GM12878 (cell line): ENCODE results near the gene CHCHD3. TPM values are rescaled to one million over a fixed set of nuclear protein-coding genes. Genes with fewer than 3 reads are reported as not detected.

Source experiments
- ATAC-seq: fragments of 200-7000 bp; cut with Tn5 transposase; 3 replicates; pipeline ENCODE4 v1.9.1; 2020; ENCODE audit warnings: mild to moderate bottlenecking, moderate library complexity
- BruUV-seq: library from RNA; stranded (reverse); fragments of 400-500 nt; replicated peaks from 2 replicates; lab custom pipeline; 2021; lab: Mats Ljungman, UMichigan
- CTCF ChIA-PET: fragments of 300-600 bp; sonication (Branson Sonifier 250); formaldehyde crosslinking; extraction: SDS; loops from one replicate; lab custom pipeline; 2021; ENCODE audit warnings: inconsistent platforms; lab: Yijun Ruan, JAX
- POLR2A ChIA-PET: fragments of 350-600 bp; formaldehyde crosslinking; extraction: SDS; loops from one replicate; lab custom pipeline; 2021; ENCODE audit warnings: inconsistent platforms; lab: Charles Lee
- RAD21 ChIA-PET: fragments of 300-600 bp; sonication (Branson Sonifier 250); formaldehyde crosslinking; loops from one replicate; lab custom pipeline; 2023; ENCODE audit warnings: antibody characterized with exemption; ENCODE audit not compliant: unreplicated experiment; lab: Charles Lee
- SMC1A ChIA-PET: fragments of 300-600 bp; sonication (Branson Sonifier 250); formaldehyde crosslinking; loops from one replicate; lab custom pipeline; 2023; ENCODE audit not compliant: unreplicated experiment, uncharacterized antibody; lab: Charles Lee
- DNase-seq: peaks from one replicate; pipeline ENCODE4 v3.0.0-alpha.2; 2011; ENCODE audit warnings: low read depth, low spot score
- FAIRE-seq: peaks from 3 replicates; lab custom pipeline; 2011; peaks lifted over from hg19 to GRCh38; lab: Jason Lieb, UNC
- H2AFZ ChIP-seq: 2 replicates; pipeline ENCODE4 v1.6.0; 2011; ENCODE audit warnings: low read depth, low read length, control low read depth; ENCODE audit not compliant: control insufficient read depth
- H3K27ac ChIP-seq: 2 replicates; pipeline ENCODE4 v1.5.1; 2011; ENCODE audit warnings: control low read depth; ENCODE audit not compliant: control insufficient read depth, insufficient read depth
- H3K27me3 ChIP-seq, 2 experiments: replicated peaks in 1 of 2; 2 replicates each; pipeline versions ENCODE4 v1.6.0 to v1.6.1; 2011; ENCODE audit warnings: low read length in 1 of 2; ENCODE audit not compliant: control insufficient read depth in 2 of 2, insufficient read depth in 2 of 2
- H3K36me3 ChIP-seq, 2 experiments: 2 replicates each; pipeline ENCODE4 v1.5.1; 2011; ENCODE audit warnings: low read length in 1 of 2; ENCODE audit not compliant: control insufficient read depth in 2 of 2, insufficient read depth in 2 of 2
- H3K4me1 ChIP-seq: 2 replicates; pipeline ENCODE4 v1.6.1; 2011; ENCODE audit warnings: mild to moderate bottlenecking, low read length, moderate library complexity, mixed read lengths; ENCODE audit not compliant: control insufficient read depth, insufficient read depth
- H3K4me2 ChIP-seq: 2 replicates; pipeline ENCODE4 v1.6.0; 2011; ENCODE audit warnings: control low read depth; ENCODE audit not compliant: control insufficient read depth, insufficient read depth
- H3K4me3 ChIP-seq: fragments of 200-600 bp; sonication (generic); 2 replicates; pipeline ENCODE4 v1.5.1; 2016
- H3K79me2 ChIP-seq: 2 replicates; pipeline ENCODE4 v1.6.0; 2011; ENCODE audit warnings: low read length; ENCODE audit not compliant: control insufficient read depth, insufficient read depth
- H3K9ac ChIP-seq: 2 replicates; pipeline ENCODE4 v1.8.0; 2011; ENCODE audit warnings: low read length, control low read depth, mixed read lengths; ENCODE audit not compliant: control insufficient read depth, insufficient read depth
- H3K9me3 ChIP-seq: replicated peaks from 3 replicates; pipeline ENCODE4 v1.5.1; 2011; ENCODE audit warnings: mild to moderate bottlenecking, low read length; ENCODE audit not compliant: control insufficient read depth, insufficient read depth
- H4K20me1 ChIP-seq: 2 replicates; pipeline ENCODE4 v1.6.0; 2011; ENCODE audit not compliant: control insufficient read depth, insufficient read depth
- EP300 ChIP-seq, 2 experiments: fragments of 150-350 bp in 1 of 2; IDR thresholded peaks; 2 replicates each; pipeline ENCODE4 v1.6.1; 2011 to 2012; ENCODE audit warnings: low read depth in 2 of 2, low read length in 2 of 2, borderline replicate concordance in 1 of 2, improper control_type of control experiment in 1 of 2, inconsistent platforms in 1 of 2; ENCODE audit not compliant: control insufficient read depth in 1 of 2
- HCFC1 ChIP-seq: fragments of 150-350 bp; IDR thresholded peaks from 2 replicates; pipeline ENCODE4 v1.6.1; 2014; ENCODE audit warnings: low read length
- HDGF ChIP-seq: fragments of 450-650 bp; IDR thresholded peaks from 2 replicates; pipeline ENCODE4 v1.6.1; 2016; ENCODE audit warnings: antibody characterized with exemption
- IRF5 ChIP-seq: fragments of 450-650 bp; IDR thresholded peaks from 2 replicates; pipeline ENCODE4 v1.6.1; 2017; ENCODE audit warnings: borderline replicate concordance
- MEF2B ChIP-seq: fragments of 450-650 bp; IDR thresholded peaks from 2 replicates; pipeline ENCODE4 v1.6.1; 2018; ENCODE audit warnings: mild to moderate bottlenecking, moderate library complexity; ENCODE audit not compliant: partially characterized antibody, poor library complexity, severe bottlenecking
- MLLT1 ChIP-seq: fragments of 450-650 bp; IDR thresholded peaks from 2 replicates; pipeline ENCODE4 v1.6.1; 2016; ENCODE audit warnings: mild to moderate bottlenecking
- MTA2 ChIP-seq: fragments of 450-650 bp; IDR thresholded peaks from 2 replicates; pipeline ENCODE4 v1.6.1; 2016; ENCODE audit warnings: low read depth, mild to moderate bottlenecking, moderate library complexity
- MYB ChIP-seq: fragments of 150-350 bp; IDR thresholded peaks from 2 replicates; pipeline ENCODE4 v1.6.1; 2014; ENCODE audit warnings: mild to moderate bottlenecking, low read depth, low read length, borderline replicate concordance
- PML ChIP-seq: IDR thresholded peaks from 2 replicates; pipeline ENCODE4 v1.6.1; 2012; ENCODE audit warnings: low read length, inconsistent platforms
- RAD21 ChIP-seq: IDR thresholded peaks from 2 replicates; pipeline ENCODE4 v1.6.1; 2011; ENCODE audit warnings: mild to moderate bottlenecking, low read depth, low read length, moderate library complexity; ENCODE audit not compliant: insufficient read depth
- RB1 ChIP-seq: fragments of 450-650 bp; formaldehyde crosslinking; IDR thresholded peaks from 2 replicates; pipeline ENCODE4 v1.6.1; 2017; ENCODE audit warnings: mild to moderate bottlenecking, borderline replicate concordance
- SRF ChIP-seq, 2 experiments: IDR thresholded peaks; 2 replicates each; pipeline ENCODE4 v1.6.1; 2011; ENCODE audit warnings: low read depth in 2 of 2, low read length in 2 of 2, mild to moderate bottlenecking in 1 of 2, moderate library complexity in 1 of 2
- SUZ12 ChIP-seq: fragments of 200-600 bp; sonication (generic); IDR thresholded peaks from one replicate; pipeline ENCODE4 v1.6.1; 2018; ENCODE audit warnings: antibody characterized with exemption, mild to moderate bottlenecking; ENCODE audit not compliant: unreplicated experiment
- USF1 ChIP-seq: IDR thresholded peaks from 2 replicates; pipeline ENCODE4 v1.6.1; 2011; ENCODE audit warnings: borderline replicate concordance, low read depth, mild to moderate bottlenecking, moderate library complexity, mixed read lengths, low read length; ENCODE audit not compliant: insufficient read depth; ENCODE audit errors: extremely low read length
- ZBTB11 ChIP-seq: fragments of 450-650 bp; formaldehyde crosslinking; IDR thresholded peaks from 2 replicates; pipeline ENCODE4 v1.5.0; 2022; ENCODE audit warnings: mild to moderate bottlenecking, missing genetic modification characterization
- ZNF274 ChIP-seq: IDR thresholded peaks from one replicate; pipeline ENCODE4 v1.8.0; 2011; ENCODE audit not compliant: insufficient read length, insufficient read depth
- ZNF622 ChIP-seq: fragments of 450-650 bp; IDR thresholded peaks from 2 replicates; pipeline ENCODE4 v1.6.1; 2017; ENCODE audit warnings: mild to moderate bottlenecking, inconsistent platforms
- ZZZ3 ChIP-seq: IDR thresholded peaks from 2 replicates; pipeline ENCODE4 v1.6.1; 2011; ENCODE audit warnings: low read depth; ENCODE audit not compliant: control insufficient read depth, insufficient read length
- WGBS: methylation state at CpG from one replicate; pipeline ENCODE4 v1.1.6; 2016; ENCODE audit warnings: low lambda C conversion rate; ENCODE audit not compliant: insufficient replicate concordance, insufficient coverage; ENCODE audit errors: missing lambda C conversion rate; 5-methylcytosine and 5-hydroxymethylcytosine counted together
- in situ Hi-C: fragments of 300-500 bp; cut with MboI; formaldehyde crosslinking; loops from 9 replicates; pipeline ENCODE4 v1.14.3; 2018; ENCODE audit warnings: mixed read lengths
- intact Hi-C: fragments of 100-400 bp; cut with micrococcal nuclease; formaldehyde crosslinking; loops from one replicate; pipeline ENCODE4 v1.14.2; 2022; ENCODE audit not compliant: unreplicated experiment
- polyA plus RNA-seq, 11 experiments: library from polyadenylated mRNA; depleted of rRNA in 4 of 11; unstranded in 6 of 11; stranded (reverse) in 5 of 11; fragments of >200 nt; fragmentation: Nextera tagmentation in 4 of 11; fragmentation: Illumina TruSeq in 1 of 11; extraction: Ambion mirVana in 4 of 11; extraction: Trizol in 1 of 11; gene quantifications; 1 replicate in 1 of 11; 2 replicates in 10 of 11; pipeline versions ENCODE4 v1.2.1 to v1.2.3, GENCODE V29; 2011 to 2016; ENCODE audit warnings: inconsistent platforms in 2 of 11, missing spikeins in 2 of 11, low read depth in 1 of 11
- total RNA-seq, 4 experiments: library from RNA; depleted of rRNA in 3 of 4; stranded (reverse); fragments of >200 nt in 3 of 4; fragmentation: Illumina TruSeq in 1 of 4; extraction: Trizol in 1 of 4; gene quantifications; 2 replicates each; pipeline versions ENCODE4 v1.2.1 to v1.2.3, GENCODE V29; 2013 to 2021

Gene CHCHD3
- total and polyA plus RNA-seq, 10 of the 15 experiments (the other 5 are each of a cell fraction or from before 2014, with no cell fraction given) = 38.3 to 178 (median 96.2) TPM

GRCh38 chr7:132750096-132750495, 331.8 kb downstream of the CHCHD3 start:
- Histone ChIP-seq H3K27ac (no peak overlapping the region), H3K9ac (no peak overlapping the region), H3K27me3 (no peaks in the 10 kb centered on the region; a peak in 1 of 4 replicates), H3K9me3 (no peaks in the 10 kb centered on the region), H3K4me2 (no peak overlapping the region), H3K79me2 (no peaks in the 10 kb centered on the region), H4K20me1 (no peaks in the 10 kb centered on the region), H2AFZ (no peak overlapping the region), H3K36me3 (no peaks in the 10 kb centered on the region), H3K4me1 (no peaks in the 10 kb centered on the region), H3K4me3 (no peak overlapping the region)
- ChIA-PET SMC1A (no interaction called here), CTCF (no interaction called here), RAD21 (no interaction called here), POLR2A (no interaction called here)
- no peak for DNase-seq
- no peak for ATAC-seq
- 12% methylated on average over 7 of the region's 7 CpGs for WGBS
- FAIRE-seq = no peak
- no TSS peak for BruUV-seq
- TF ChIP-seq SRF (IDR thresholded peaks at IDR 0.05; ENCODE audit: low read depth in 2 of 2, low read length in 2 of 2) (no peak), RB1 (no peak), MYB (no peak), PML (no peak), EP300 (IDR thresholded peaks at IDR 0.05; ENCODE audit: borderline replicate concordance in 1 of 2, control insufficient read depth in 1 of 2, low read depth in 2 of 2, low read length in 2 of 2) (no peak), MEF2B (no peak), USF1 (no peak), RAD21 (no peak), HDGF (no peak), ZNF622 (no peak), MLLT1 (no peak), ZBTB11 (CRISPR knock-in tag) (no peak), ZZZ3 (no peak), MTA2 (no peak), SUZ12 (no peak), IRF5 (no peak), HCFC1 (no peak), ZNF274 (no peak)
- intact Hi-C loops = no loop called here
- in situ Hi-C loops = no loop called here
